Measurements from ENCODE around the gene CEMP1.

CEMP1 gene

GRCh38 chr16:2483939-2484897 is 47.0 kb downstream of the CEMP1 start:
- DNase-seq: no peak

GRCh38 chr16:2482708-2483534 is 48.3 kb downstream of the CEMP1 start:
- DNase-seq: peak; percentile 31

- DNase-seq: no peak
Measured at GRCh38 chr16:2482249-2482648, 49.0 kb downstream of the CEMP1 start.

GRCh38 chr16:2481676-2482075 is 49.5 kb downstream of the CEMP1 start:
- DNase-seq: no peak

- DNase-seq: no peak
Measured at GRCh38 chr16:2480948-2481347, 50.3 kb downstream of the CEMP1 start.

All from NCI-H69 (cell line).